HepG2 (cell line): ENCODE measurements around the gene TTC31. TPM values are rescaled to one million over a fixed set of nuclear protein-coding genes. Genes with fewer than 3 reads are reported as not detected.
A peak's percentile ranks its signal among the peaks of the same experiment; 100 is the strongest.

Experiments used
- CSRNP1 ChIP-seq: sonication (generic); formaldehyde crosslinking; IDR thresholded peaks from 2 replicates; pipeline ENCODE4 v1.8.1; 2023; ENCODE audit warnings: mild to moderate bottlenecking, missing genetic modification reagents
- FOXK1 ChIP-seq: sonication (generic); formaldehyde crosslinking; IDR thresholded peaks from 2 replicates; pipeline ENCODE4 v1.4.0; 2020; ENCODE audit warnings: low read depth, missing genetic modification reagents, borderline replicate concordance
- HMG20A ChIP-seq: IDR thresholded peaks from 2 replicates; pipeline ENCODE4 v1.6.1; 2016; ENCODE audit warnings: borderline replicate concordance
- PHF20 ChIP-seq: sonication (generic); formaldehyde crosslinking; IDR thresholded peaks from 2 replicates; pipeline ENCODE4 v1.5.0; 2020; ENCODE audit warnings: mild to moderate bottlenecking, missing genetic modification reagents
- ZEB1 ChIP-seq: IDR thresholded peaks from 2 replicates; pipeline ENCODE4 v1.6.1; 2012; ENCODE audit warnings: mild to moderate bottlenecking, low read depth, inconsistent platforms; ENCODE audit not compliant: insufficient replicate concordance
- ZNF574 ChIP-seq: sonication (generic); formaldehyde crosslinking; IDR thresholded peaks from 2 replicates; pipeline ENCODE4 v1.4.0; 2020; ENCODE audit warnings: missing genetic modification reagents
- polyA plus RNA-seq, 8 experiments: library from polyadenylated mRNA; depleted of rRNA in 3 of 8; stranded (reverse) in 7 of 8; unstranded in 1 of 8; fragments of >200 nt; fragmentation: Illumina TruSeq in 4 of 8; extraction: Trizol in 4 of 8; gene quantifications; 2 replicates each; pipeline versions ENCODE4 v1.2.1 to v1.2.3, GENCODE V29; 2011 to 2016; ENCODE audit warnings: low read depth in 4 of 8, missing spikeins in 1 of 8, mixed read lengths in 1 of 8; ENCODE audit not compliant: insufficient read depth in 1 of 8
- total RNA-seq, 5 experiments: library from RNA; depleted of rRNA; stranded (reverse); fragments of >200 nt; fragmentation: Illumina TruSeq; extraction: Trizol; gene quantifications; 2 replicates each; pipeline ENCODE4 v1.2.3, GENCODE V29; 2016; ENCODE audit warnings: low read depth in 1 of 5
- TF ChIP-seq, protein P1 (sequence below): IDR thresholded peaks from 2 replicates; pipeline ENCODE4 v1.6.1; 2016; ENCODE audit warnings: low read depth, missing genetic modification reagents, missing compliant biosample characterization
- TF ChIP-seq, protein P2 (sequence below): sonication (generic); formaldehyde crosslinking; IDR thresholded peaks from 2 replicates; pipeline ENCODE4 v1.5.0; 2020; ENCODE audit warnings: mild to moderate bottlenecking, missing genetic modification reagents, borderline replicate concordance

The TTC31 gene
- total and polyA plus RNA-seq, 2 of the 13 experiments (the other 11 are each of a cell fraction or from before 2014, with no cell fraction given), result 28.3 to 39.5 TPM

DNA sequence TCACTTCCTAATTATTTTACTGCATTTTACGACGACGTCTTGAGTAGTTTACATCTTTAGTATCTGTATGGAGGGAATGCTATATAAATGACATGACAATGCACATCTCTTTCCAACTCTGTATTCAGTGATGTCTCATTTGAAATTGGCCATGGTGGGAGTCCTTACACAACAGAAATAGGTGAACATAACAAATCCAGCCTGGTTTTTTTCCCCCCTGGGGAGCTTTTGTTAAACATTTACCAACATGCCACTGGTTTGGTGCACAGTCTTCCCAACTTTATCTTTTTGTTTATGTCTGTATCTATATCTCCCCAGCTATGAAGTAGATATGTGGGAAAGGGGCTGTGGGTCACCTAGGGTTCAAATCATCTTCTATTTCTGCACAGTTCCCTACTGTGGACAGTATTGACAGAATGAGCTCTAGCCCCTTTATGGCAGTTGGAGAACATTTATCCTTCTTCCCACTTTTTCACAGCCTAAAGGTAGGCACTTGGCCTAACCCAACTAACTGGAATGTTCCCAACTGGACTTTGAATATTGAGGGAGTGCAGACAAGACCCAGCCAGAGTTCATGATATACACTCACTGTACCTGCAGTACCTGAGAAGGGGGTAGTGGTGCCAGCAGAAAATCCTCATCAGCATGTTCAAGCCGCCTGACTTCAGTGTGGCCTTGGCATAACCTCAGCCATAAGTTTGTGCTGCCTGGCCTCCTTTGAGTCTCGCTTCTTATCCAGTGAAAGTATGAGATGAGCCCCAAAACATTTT lies 35.5 kb upstream of the TTC31 start (continued):
- TF ChIP-seq CSRNP1 (CRISPR knock-in tag), result no peak
- peak; percentile 93 for TF ChIP-seq ZEB1
- 0 out of 2 replicates have a peak, but pooled peaks have one; percentile 31 for TF ChIP-seq FOXK1 (CRISPR knock-in tag)
- TF ChIP-seq, protein P1, sequence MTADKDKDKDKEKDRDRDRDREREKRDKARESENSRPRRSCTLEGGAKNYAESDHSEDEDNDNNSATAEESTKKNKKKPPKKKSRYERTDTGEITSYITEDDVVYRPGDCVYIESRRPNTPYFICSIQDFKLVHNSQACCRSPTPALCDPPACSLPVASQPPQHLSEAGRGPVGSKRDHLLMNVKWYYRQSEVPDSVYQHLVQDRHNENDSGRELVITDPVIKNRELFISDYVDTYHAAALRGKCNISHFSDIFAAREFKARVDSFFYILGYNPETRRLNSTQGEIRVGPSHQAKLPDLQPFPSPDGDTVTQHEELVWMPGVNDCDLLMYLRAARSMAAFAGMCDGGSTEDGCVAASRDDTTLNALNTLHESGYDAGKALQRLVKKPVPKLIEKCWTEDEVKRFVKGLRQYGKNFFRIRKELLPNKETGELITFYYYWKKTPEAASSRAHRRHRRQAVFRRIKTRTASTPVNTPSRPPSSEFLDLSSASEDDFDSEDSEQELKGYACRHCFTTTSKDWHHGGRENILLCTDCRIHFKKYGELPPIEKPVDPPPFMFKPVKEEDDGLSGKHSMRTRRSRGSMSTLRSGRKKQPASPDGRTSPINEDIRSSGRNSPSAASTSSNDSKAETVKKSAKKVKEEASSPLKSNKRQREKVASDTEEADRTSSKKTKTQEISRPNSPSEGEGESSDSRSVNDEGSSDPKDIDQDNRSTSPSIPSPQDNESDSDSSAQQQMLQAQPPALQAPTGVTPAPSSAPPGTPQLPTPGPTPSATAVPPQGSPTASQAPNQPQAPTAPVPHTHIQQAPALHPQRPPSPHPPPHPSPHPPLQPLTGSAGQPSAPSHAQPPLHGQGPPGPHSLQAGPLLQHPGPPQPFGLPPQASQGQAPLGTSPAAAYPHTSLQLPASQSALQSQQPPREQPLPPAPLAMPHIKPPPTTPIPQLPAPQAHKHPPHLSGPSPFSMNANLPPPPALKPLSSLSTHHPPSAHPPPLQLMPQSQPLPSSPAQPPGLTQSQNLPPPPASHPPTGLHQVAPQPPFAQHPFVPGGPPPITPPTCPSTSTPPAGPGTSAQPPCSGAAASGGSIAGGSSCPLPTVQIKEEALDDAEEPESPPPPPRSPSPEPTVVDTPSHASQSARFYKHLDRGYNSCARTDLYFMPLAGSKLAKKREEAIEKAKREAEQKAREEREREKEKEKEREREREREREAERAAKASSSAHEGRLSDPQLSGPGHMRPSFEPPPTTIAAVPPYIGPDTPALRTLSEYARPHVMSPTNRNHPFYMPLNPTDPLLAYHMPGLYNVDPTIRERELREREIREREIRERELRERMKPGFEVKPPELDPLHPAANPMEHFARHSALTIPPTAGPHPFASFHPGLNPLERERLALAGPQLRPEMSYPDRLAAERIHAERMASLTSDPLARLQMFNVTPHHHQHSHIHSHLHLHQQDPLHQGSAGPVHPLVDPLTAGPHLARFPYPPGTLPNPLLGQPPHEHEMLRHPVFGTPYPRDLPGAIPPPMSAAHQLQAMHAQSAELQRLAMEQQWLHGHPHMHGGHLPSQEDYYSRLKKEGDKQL (CRISPR knock-in tag), result no peak
- TF ChIP-seq, protein P2, sequence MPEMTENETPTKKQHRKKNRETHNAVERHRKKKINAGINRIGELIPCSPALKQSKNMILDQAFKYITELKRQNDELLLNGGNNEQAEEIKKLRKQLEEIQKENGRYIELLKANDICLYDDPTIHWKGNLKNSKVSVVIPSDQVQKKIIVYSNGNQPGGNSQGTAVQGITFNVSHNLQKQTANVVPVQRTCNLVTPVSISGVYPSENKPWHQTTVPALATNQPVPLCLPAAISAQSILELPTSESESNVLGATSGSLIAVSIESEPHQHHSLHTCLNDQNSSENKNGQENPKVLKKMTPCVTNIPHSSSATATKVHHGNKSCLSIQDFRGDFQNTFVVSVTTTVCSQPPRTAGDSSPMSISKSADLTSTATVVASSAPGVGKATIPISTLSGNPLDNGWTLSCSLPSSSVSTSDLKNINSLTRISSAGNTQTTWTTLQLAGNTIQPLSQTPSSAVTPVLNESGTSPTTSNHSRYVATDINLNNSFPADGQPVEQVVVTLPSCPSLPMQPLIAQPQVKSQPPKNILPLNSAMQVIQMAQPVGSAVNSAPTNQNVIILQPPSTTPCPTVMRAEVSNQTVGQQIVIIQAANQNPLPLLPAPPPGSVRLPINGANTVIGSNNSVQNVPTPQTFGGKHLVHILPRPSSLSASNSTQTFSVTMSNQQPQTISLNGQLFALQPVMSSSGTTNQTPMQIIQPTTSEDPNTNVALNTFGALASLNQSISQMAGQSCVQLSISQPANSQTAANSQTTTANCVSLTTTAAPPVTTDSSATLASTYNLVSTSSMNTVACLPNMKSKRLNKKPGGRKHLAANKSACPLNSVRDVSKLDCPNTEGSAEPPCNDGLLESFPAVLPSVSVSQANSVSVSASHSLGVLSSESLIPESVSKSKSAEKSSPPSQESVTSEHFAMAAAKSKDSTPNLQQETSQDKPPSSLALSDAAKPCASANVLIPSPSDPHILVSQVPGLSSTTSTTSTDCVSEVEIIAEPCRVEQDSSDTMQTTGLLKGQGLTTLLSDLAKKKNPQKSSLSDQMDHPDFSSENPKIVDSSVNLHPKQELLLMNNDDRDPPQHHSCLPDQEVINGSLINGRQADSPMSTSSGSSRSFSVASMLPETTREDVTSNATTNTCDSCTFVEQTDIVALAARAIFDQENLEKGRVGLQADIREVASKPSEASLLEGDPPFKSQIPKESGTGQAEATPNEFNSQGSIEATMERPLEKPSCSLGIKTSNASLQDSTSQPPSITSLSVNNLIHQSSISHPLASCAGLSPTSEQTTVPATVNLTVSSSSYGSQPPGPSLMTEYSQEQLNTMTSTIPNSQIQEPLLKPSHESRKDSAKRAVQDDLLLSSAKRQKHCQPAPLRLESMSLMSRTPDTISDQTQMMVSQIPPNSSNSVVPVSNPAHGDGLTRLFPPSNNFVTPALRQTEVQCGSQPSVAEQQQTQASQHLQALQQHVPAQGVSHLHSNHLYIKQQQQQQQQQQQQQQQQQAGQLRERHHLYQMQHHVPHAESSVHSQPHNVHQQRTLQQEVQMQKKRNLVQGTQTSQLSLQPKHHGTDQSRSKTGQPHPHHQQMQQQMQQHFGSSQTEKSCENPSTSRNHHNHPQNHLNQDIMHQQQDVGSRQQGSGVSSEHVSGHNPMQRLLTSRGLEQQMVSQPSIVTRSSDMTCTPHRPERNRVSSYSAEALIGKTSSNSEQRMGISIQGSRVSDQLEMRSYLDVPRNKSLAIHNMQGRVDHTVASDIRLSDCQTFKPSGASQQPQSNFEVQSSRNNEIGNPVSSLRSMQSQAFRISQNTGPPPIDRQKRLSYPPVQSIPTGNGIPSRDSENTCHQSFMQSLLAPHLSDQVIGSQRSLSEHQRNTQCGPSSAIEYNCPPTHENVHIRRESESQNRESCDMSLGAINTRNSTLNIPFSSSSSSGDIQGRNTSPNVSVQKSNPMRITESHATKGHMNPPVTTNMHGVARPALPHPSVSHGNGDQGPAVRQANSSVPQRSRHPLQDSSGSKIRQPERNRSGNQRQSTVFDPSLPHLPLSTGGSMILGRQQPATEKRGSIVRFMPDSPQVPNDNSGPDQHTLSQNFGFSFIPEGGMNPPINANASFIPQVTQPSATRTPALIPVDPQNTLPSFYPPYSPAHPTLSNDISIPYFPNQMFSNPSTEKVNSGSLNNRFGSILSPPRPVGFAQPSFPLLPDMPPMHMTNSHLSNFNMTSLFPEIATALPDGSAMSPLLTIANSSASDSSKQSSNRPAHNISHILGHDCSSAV, result no peak
- 0 out of 2 replicates have a peak, but pooled peaks have one; percentile 27 for TF ChIP-seq ZNF574 (CRISPR knock-in tag)
- TF ChIP-seq HMG20A (CRISPR knock-in tag), result peak; percentile 62
- no peak for TF ChIP-seq PHF20 (CRISPR knock-in tag)
